Astrocyte (in vitro differentiated cells and primary cell): ENCODE data around the gene ITPR2. TPM values are rescaled to one million over a fixed set of nuclear protein-coding genes. Genes with fewer than 3 reads are reported as not detected.

Experiments
- DNase-seq: peaks from one replicate; pipeline ENCODE4 v3.0.0-alpha.2; 2010; ENCODE audit warnings: low read depth
- FAIRE-seq: peaks from 2 replicates; lab custom pipeline; 2011; peaks lifted over from hg19 to GRCh38; lab: Jason Lieb, UNC
- H2AFZ ChIP-seq: 2 replicates; pipeline ENCODE4 v1.6.0; 2012; ENCODE audit warnings: low read depth, low read length, inconsistent platforms
- H3K27ac ChIP-seq: 2 replicates; pipeline ENCODE4 v1.5.1; 2011; ENCODE audit warnings: low read depth, low read length, inconsistent platforms
- H3K27me3 ChIP-seq: 2 replicates; pipeline ENCODE4 v1.6.0; 2011; ENCODE audit warnings: low read length, inconsistent platforms; ENCODE audit not compliant: insufficient read depth
- H3K36me3 ChIP-seq: 2 replicates; pipeline ENCODE4 v1.5.1; 2011; ENCODE audit warnings: low read length, inconsistent platforms; ENCODE audit not compliant: insufficient read depth
- H3K4me1 ChIP-seq: 2 replicates; pipeline ENCODE4 v1.5.1; 2011; ENCODE audit warnings: low read length, inconsistent platforms; ENCODE audit not compliant: insufficient read depth
- H3K4me2 ChIP-seq: 2 replicates; pipeline ENCODE4 v1.6.0; 2012; ENCODE audit warnings: low read length, inconsistent platforms
- H3K4me3 ChIP-seq: 2 replicates; pipeline ENCODE4 v1.5.1; 2011; ENCODE audit warnings: low read depth, mild to moderate bottlenecking, low read length, inconsistent platforms; ENCODE audit not compliant: insufficient read depth
- H3K79me2 ChIP-seq: 2 replicates; pipeline ENCODE4 v1.6.0; 2012; ENCODE audit warnings: mild to moderate bottlenecking, low read length, inconsistent platforms; ENCODE audit not compliant: insufficient read depth
- H3K9ac ChIP-seq: 2 replicates; pipeline ENCODE4 v1.6.0; 2012; ENCODE audit warnings: mild to moderate bottlenecking, low read length, inconsistent platforms
- H3K9me3 ChIP-seq: 2 replicates; pipeline ENCODE4 v1.5.1; 2012; ENCODE audit warnings: low read depth, mild to moderate bottlenecking, low read length, inconsistent platforms; ENCODE audit not compliant: insufficient read depth
- H4K20me1 ChIP-seq: 2 replicates; pipeline ENCODE4 v1.6.0; 2012; ENCODE audit warnings: low read length, inconsistent platforms; ENCODE audit not compliant: insufficient read depth
- H3K27ac Mint-ChIP-seq: one replicate; pipeline ENCODE4 v1.8.0; 2021; ENCODE audit warnings: mild to moderate bottlenecking, mixed read lengths; ENCODE audit not compliant: unreplicated experiment
- H3K27me3 Mint-ChIP-seq: one replicate; pipeline ENCODE4 v1.8.0; 2021; ENCODE audit warnings: low read depth, mixed read lengths; ENCODE audit not compliant: unreplicated experiment
- H3K36me3 Mint-ChIP-seq: one replicate; pipeline ENCODE4 v1.8.0; 2021; ENCODE audit warnings: low read depth, mixed read lengths; ENCODE audit not compliant: unreplicated experiment
- H3K4me1 Mint-ChIP-seq: one replicate; pipeline ENCODE4 v1.8.0; 2021; ENCODE audit warnings: low read depth, mixed read lengths; ENCODE audit not compliant: unreplicated experiment
- H3K4me3 Mint-ChIP-seq: one replicate; pipeline ENCODE4 v1.8.0; 2021; ENCODE audit warnings: mild to moderate bottlenecking, moderate library complexity, mixed read lengths; ENCODE audit not compliant: unreplicated experiment
- H3K9me3 Mint-ChIP-seq: one replicate; pipeline ENCODE4 v1.8.0; 2021; ENCODE audit warnings: mild to moderate bottlenecking, mixed read lengths; ENCODE audit not compliant: unreplicated experiment
- EZH2 ChIP-seq: IDR thresholded peaks from 2 replicates; pipeline ENCODE4 v1.6.1; 2012; ENCODE audit warnings: mild to moderate bottlenecking, low read length, inconsistent platforms; ENCODE audit not compliant: insufficient read depth
- total RNA-seq: library from RNA; stranded (reverse); gene quantifications from 2 replicates; pipeline ENCODE4 v1.2.1, GENCODE V29; 2021
- TF ChIP-seq, protein P1 (sequence below): IDR thresholded peaks from 2 replicates; pipeline ENCODE4 v1.5.1; 2011; ENCODE audit warnings: low read depth, mild to moderate bottlenecking, inconsistent platforms, low read length, moderate library complexity; ENCODE audit not compliant: insufficient read depth

ITPR2 gene
- total RNA-seq, 1 donor from 2014 or later = 24.4 TPM

DNA sequence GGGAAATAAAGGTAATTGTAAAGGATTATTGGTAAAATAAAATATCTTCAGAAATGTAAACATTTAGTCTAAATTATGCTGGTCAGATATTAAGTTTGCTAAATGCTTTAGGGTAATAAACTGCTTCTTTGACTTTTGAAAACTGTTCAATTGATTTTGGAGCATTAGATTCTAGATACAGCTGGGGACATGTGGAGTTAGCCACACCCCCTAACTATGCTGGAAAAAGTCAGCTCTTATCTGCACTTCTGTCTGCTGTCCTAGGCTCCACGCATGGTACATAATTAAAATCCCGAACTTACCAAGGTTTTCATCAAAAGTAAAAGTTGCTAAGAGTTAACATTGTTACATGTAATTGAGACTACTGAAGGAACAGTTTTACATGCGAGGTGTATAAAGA, 78.8 kb downstream of the ITPR2 start:
- Histone ChIP-seq H4K20me1 (no peaks in the 10 kb centered on the region), H3K4me3 (no peak overlapping the region), H3K9me3 (no peaks in the 10 kb centered on the region), H2AFZ (no peak overlapping the region), H3K36me3 (peaks cover 3% of the 10 kb centered on the region), H3K4me2 (no peak overlapping the region), H3K9ac (no peak overlapping the region), H3K4me1 (peaks cover 5% of the 10 kb centered on the region), H3K27me3 (no peaks in the 10 kb centered on the region), H3K27ac (no peak overlapping the region), H3K79me2 (no peaks in the 10 kb centered on the region)
- peaks cover 20% of the 10 kb centered on the region for H3K9me3 Mint-ChIP-seq
- peaks cover 14% of the 10 kb centered on the region for H3K4me1 Mint-ChIP-seq
- H3K36me3 Mint-ChIP-seq = peaks cover 8% of the 10 kb centered on the region
- no peak overlapping the region for H3K27ac Mint-ChIP-seq
- FAIRE-seq (no peak), DNase-seq (no peak)
- TF ChIP-seq, protein P1, sequence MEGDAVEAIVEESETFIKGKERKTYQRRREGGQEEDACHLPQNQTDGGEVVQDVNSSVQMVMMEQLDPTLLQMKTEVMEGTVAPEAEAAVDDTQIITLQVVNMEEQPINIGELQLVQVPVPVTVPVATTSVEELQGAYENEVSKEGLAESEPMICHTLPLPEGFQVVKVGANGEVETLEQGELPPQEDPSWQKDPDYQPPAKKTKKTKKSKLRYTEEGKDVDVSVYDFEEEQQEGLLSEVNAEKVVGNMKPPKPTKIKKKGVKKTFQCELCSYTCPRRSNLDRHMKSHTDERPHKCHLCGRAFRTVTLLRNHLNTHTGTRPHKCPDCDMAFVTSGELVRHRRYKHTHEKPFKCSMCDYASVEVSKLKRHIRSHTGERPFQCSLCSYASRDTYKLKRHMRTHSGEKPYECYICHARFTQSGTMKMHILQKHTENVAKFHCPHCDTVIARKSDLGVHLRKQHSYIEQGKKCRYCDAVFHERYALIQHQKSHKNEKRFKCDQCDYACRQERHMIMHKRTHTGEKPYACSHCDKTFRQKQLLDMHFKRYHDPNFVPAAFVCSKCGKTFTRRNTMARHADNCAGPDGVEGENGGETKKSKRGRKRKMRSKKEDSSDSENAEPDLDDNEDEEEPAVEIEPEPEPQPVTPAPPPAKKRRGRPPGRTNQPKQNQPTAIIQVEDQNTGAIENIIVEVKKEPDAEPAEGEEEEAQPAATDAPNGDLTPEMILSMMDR = no peak
- TF ChIP-seq EZH2 = no peak
- H3K4me3 Mint-ChIP-seq = no peak overlapping the region
- H3K27me3 Mint-ChIP-seq = no peaks in the 10 kb centered on the region

DNA sequence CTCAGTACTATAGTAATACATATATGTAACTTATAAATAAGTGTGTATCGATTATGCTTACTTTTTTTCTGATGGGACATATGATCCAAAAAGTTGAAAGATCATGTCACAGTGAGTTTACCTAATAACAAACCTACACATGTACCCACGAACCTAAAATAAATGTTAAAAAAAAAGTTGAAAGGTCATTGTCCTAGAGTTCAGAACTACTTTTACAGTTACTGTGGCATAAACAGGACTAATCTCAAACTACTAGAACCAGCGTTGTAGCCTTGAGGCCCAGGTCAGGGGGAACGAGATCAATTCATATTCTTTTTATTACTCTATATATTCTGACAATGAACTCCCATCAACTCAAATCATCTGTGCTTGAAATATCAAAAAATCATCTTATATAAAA, 81.8 kb downstream of the ITPR2 start:
- H3K27ac ChIP-seq = no peak overlapping the region
- TF ChIP-seq, protein P1 = no peak
- H3K4me1 ChIP-seq = peaks cover 20% of the 10 kb centered on the region
- no peak overlapping the region for H3K4me2 ChIP-seq
- H2AFZ ChIP-seq = no peak overlapping the region
- no peaks in the 10 kb centered on the region for H3K9me3 ChIP-seq
- H3K4me3 Mint-ChIP-seq = no peak overlapping the region
- peaks cover 42% of the 10 kb centered on the region for H3K4me1 Mint-ChIP-seq
- peaks cover 5% of the 10 kb centered on the region for H3K36me3 Mint-ChIP-seq
- peaks cover 3% of the 10 kb centered on the region for H3K36me3 ChIP-seq
- DNase-seq = no peak
- peaks cover 15% of the 10 kb centered on the region for H3K9me3 Mint-ChIP-seq
- no peak overlapping the region for H3K9ac ChIP-seq
- no peaks in the 10 kb centered on the region for H3K79me2 ChIP-seq
- no peak overlapping the region for H3K27ac Mint-ChIP-seq
- no peaks in the 10 kb centered on the region for H4K20me1 ChIP-seq
- no peak overlapping the region for H3K4me3 ChIP-seq
- FAIRE-seq = no peak
- no peaks in the 10 kb centered on the region for H3K27me3 Mint-ChIP-seq
- no peaks in the 10 kb centered on the region for H3K27me3 ChIP-seq

DNA sequence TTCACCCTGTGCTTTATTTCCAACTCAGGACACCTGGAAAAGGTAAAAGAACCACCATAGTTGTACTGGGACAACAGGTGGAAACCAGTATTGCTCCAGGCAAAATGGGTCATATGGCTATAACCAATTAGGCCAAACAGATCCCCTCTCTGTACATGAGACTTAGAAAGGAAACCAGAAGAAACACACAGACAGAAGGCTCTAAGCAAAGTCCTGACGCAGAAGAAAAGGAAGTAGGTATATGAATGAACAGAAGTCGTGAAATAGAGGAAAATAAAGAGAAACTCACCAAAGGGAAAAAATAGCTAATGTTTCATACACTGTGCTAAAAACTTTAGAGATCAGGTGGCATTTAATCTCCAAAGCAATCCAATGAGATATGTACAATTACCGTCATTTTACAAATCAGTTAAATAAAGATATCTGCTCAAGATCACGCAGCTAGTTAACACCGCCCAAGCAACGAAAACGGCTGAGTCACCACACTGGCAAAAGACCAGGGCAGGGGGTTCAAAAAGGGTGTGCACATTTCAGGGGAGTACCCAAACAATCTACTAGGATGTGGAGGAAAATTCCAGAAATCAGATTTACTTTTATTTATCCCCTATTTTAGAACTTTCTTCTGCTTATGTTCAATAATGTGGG, 82.3 kb downstream of the ITPR2 start:
- Mint-ChIP-seq H3K27me3 (no peaks in the 10 kb centered on the region), H3K4me3 (no peak overlapping the region), H3K36me3 (peaks cover 5% of the 10 kb centered on the region), H3K4me1 (peaks cover 48% of the 10 kb centered on the region), H3K27ac (no peak overlapping the region), H3K9me3 (peaks cover 14% of the 10 kb centered on the region)
- DNase-seq (no peak), FAIRE-seq (no peak)
- no peak overlapping the region for H3K4me2 ChIP-seq
- H3K9me3 ChIP-seq = no peaks in the 10 kb centered on the region
- no peaks in the 10 kb centered on the region for H3K79me2 ChIP-seq
- H4K20me1 ChIP-seq = no peaks in the 10 kb centered on the region
- H3K36me3 ChIP-seq = peaks cover 3% of the 10 kb centered on the region
- H3K27ac ChIP-seq = no peak overlapping the region
- H3K9ac ChIP-seq = no peak overlapping the region
- no peak overlapping the region for H3K4me3 ChIP-seq
- H3K4me1 ChIP-seq = peaks cover 26% of the 10 kb centered on the region
- no peaks in the 10 kb centered on the region for H3K27me3 ChIP-seq
- H2AFZ ChIP-seq = no peak overlapping the region
- TF ChIP-seq, protein P1 = no peak
- no peak for TF ChIP-seq EZH2
